IPS-18c (cell line): Measurements from ENCODE around the gene CCN5.

ENCODE experiments used
- H3K4me3 ChIP-seq: 2 replicates; pipeline ENCODE4 v1.7.0; 2013; ENCODE audit warnings: low read depth, mild to moderate bottlenecking, low read length, moderate library complexity; ENCODE audit not compliant: insufficient read depth
- H3K9me3 ChIP-seq: one replicate; pipeline ENCODE4 v1.6.1; 2013; ENCODE audit warnings: mild to moderate bottlenecking, low read length, moderate library complexity; ENCODE audit not compliant: control insufficient read depth, insufficient read depth

CCN5 gene

GRCh38 chr20:44705364-44706094, 9.6 kb upstream of the CCN5 start:
- Histone ChIP-seq H3K9me3 (no peaks in the 10 kb centered on the region), H3K4me3 (no peak overlapping the region)

GRCh38 chr20:44706301-44707017, 8.7 kb upstream of the CCN5 start:
- Histone ChIP-seq H3K9me3 (no peaks in the 10 kb centered on the region), H3K4me3 (no peak overlapping the region)

- Histone ChIP-seq H3K4me3 (no peak overlapping the region), H3K9me3 (no peaks in the 10 kb centered on the region)
These were observed 8.1 kb upstream of the CCN5 start for GRCh38 chr20:44707018-44707579.

GRCh38 chr20:44709380-44709779, 5.8 kb upstream of the CCN5 start:
- H3K9me3 ChIP-seq: no peaks in the 10 kb centered on the region
- H3K4me3 ChIP-seq: no peak overlapping the region

GRCh38 chr20:44709797-44710196, 5.4 kb upstream of the CCN5 start:
- Histone ChIP-seq H3K9me3 (no peaks in the 10 kb centered on the region), H3K4me3 (no peak overlapping the region)

GRCh38 chr20:44711237-44711636, 3.9 kb upstream of the CCN5 start:
- no peak overlapping the region for H3K4me3 ChIP-seq
- no peaks in the 10 kb centered on the region for H3K9me3 ChIP-seq

- H3K4me3 ChIP-seq: no peak overlapping the region
- no peaks in the 10 kb centered on the region for H3K9me3 ChIP-seq
These were observed 968 bp upstream of the CCN5 start for GRCh38 chr20:44714102-44714700.

- Histone ChIP-seq H3K4me3 (no peak overlapping the region), H3K9me3 (no peaks in the 10 kb centered on the region)
These were observed 535 bp downstream of the CCN5 start for GRCh38 chr20:44715499-44716308.

GRCh38 chr20:44716309-44717106, 1.3 kb downstream of the CCN5 start:
- no peaks in the 10 kb centered on the region for H3K9me3 ChIP-seq
- no peak overlapping the region for H3K4me3 ChIP-seq

GRCh38 chr20:44717986-44718385, 2.8 kb downstream of the CCN5 start:
- H3K4me3 ChIP-seq: no peak overlapping the region
- H3K9me3 ChIP-seq: no peaks in the 10 kb centered on the region

GRCh38 chr20:44719841-44720240, 4.7 kb downstream of the CCN5 start:
- Histone ChIP-seq H3K4me3 (no peak overlapping the region), H3K9me3 (no peaks in the 10 kb centered on the region)

GRCh38 chr20:44720621-44720996, 5.4 kb downstream of the CCN5 start:
- H3K4me3 ChIP-seq: no peak overlapping the region
- no peaks in the 10 kb centered on the region for H3K9me3 ChIP-seq

GRCh38 chr20:44720997-44721784, 6.0 kb downstream of the CCN5 start:
- H3K9me3 ChIP-seq: no peaks in the 10 kb centered on the region
- H3K4me3 ChIP-seq: no peak overlapping the region

- no peak overlapping the region for H3K4me3 ChIP-seq
These were observed 6.6 kb downstream of the CCN5 start for GRCh38 chr20:44721785-44722054.

GRCh38 chr20:44722990-44723389, 7.8 kb downstream of the CCN5 start:
- Histone ChIP-seq H3K4me3 (no peak overlapping the region), H3K9me3 (no peaks in the 10 kb centered on the region)

More at GRCh38 chr20:44721785-44722054, 6.6 kb downstream of the CCN5 start:
- H3K9me3 ChIP-seq: no peaks in the 10 kb centered on the region

- H3K4me3 ChIP-seq: no peak overlapping the region
- H3K9me3 ChIP-seq: no peaks in the 10 kb centered on the region
These were observed 8.2 kb downstream of the CCN5 start for GRCh38 chr20:44723391-44723790.
